Thoracic aorta (tissue), 2 donors: ENCODE data around the gene RASL12. TPM values are rescaled to one million over a fixed set of nuclear protein-coding genes. Genes with fewer than 3 reads are reported as not detected.

Experiments
- ATAC-seq: fragments of 150-250 bp; one replicate; pipeline ENCODE4 v1.8.0; 2017; ENCODE audit warnings: low read depth; ENCODE audit not compliant: insufficient number of reproducible peaks, low FRiP score
- DNase-seq: peaks from one replicate; pipeline ENCODE4 v3.0.0-alpha.2; 2020; ENCODE audit warnings: low spot score
- H3K27ac ChIP-seq, 2 donors: fragments of 200-600 bp; sonication (generic); 1 replicate in 1 of 2; 2 replicates in 1 of 2; pipeline ENCODE4 v1.5.1; 2016; ENCODE audit warnings: mild to moderate bottlenecking in 2 of 2, moderate library complexity in 2 of 2
- H3K27me3 ChIP-seq: fragments of 200-600 bp; sonication (generic); replicated peaks from 2 replicates; pipeline ENCODE4 v1.6.0; 2016; ENCODE audit warnings: mild to moderate bottlenecking; ENCODE audit not compliant: insufficient read depth
- H3K36me3 ChIP-seq: fragments of 200-600 bp; sonication (generic); one replicate; pipeline ENCODE4 v1.5.1; 2016
- H3K4me1 ChIP-seq, 2 donors: fragments of 200-600 bp; sonication (generic); 1 replicate in 1 of 2; 2 replicates in 1 of 2; pipeline versions ENCODE4 v1.5.1 to v1.6.0; 2016; ENCODE audit warnings: low read depth in 2 of 2, mild to moderate bottlenecking in 1 of 2; ENCODE audit not compliant: control insufficient read depth in 1 of 2
- H3K4me3 ChIP-seq: fragments of 200-600 bp; sonication (generic); 2 replicates; pipeline ENCODE4 v1.5.1; 2016; ENCODE audit warnings: mild to moderate bottlenecking
- H3K9me3 ChIP-seq: fragments of 200-600 bp; sonication (generic); 2 replicates; pipeline ENCODE4 v1.5.1; 2016
- CTCF ChIP-seq: fragments of 200-600 bp; sonication (generic); IDR thresholded peaks from one replicate; pipeline ENCODE4 v1.5.1; 2019; ENCODE audit warnings: antibody characterized with exemption
- total RNA-seq, 2 donors: library from RNA; depleted of rRNA; stranded (reverse); fragments of >200 nt; gene quantifications; one replicate each; pipeline versions ENCODE4 v1.1.0 to v1.2.3, GENCODE V29; 2016

Gene RASL12
- total RNA-seq, 2 donors from 2014 or later = 211 to 324 TPM

GRCh38 chr15:65091946-65092770 lies 24.4 kb upstream of the RASL12 start:
- peaks cover under 1% of the 10 kb centered on the region for H3K36me3 ChIP-seq
- DNase-seq = no peak
- TF ChIP-seq CTCF = no peak
- H3K27ac ChIP-seq = peak overlapping the region; percentile 96 to 99
- no peak overlapping the region for H3K4me3 ChIP-seq
- H3K27me3 ChIP-seq = no peaks in the 10 kb centered on the region
- no peaks in the 10 kb centered on the region for H3K9me3 ChIP-seq
- peaks cover 34 to 89% of the 10 kb centered on the region in 2 donors for H3K4me1 ChIP-seq
- no peak for ATAC-seq

- Histone ChIP-seq H3K4me3 (no peak overlapping the region), H3K27ac (peak overlapping the region; percentile 96 to 99), H3K9me3 (no peaks in the 10 kb centered on the region), H3K27me3 (no peaks in the 10 kb centered on the region), H3K36me3 (no peaks in the 10 kb centered on the region), H3K4me1 (peaks cover 49 to 96% of the 10 kb centered on the region in 2 donors)
- ATAC-seq = no peak
- no peak for TF ChIP-seq CTCF
- DNase-seq = no peak
Observed at GRCh38 chr15:65089206-65089824, 21.5 kb upstream of the RASL12 start.

- Histone ChIP-seq H3K27me3 (no peaks in the 10 kb centered on the region), H3K27ac (peak overlapping the region; percentile 96 to 99)
Observed at GRCh38 chr15:65088643-65089021, 20.8 kb upstream of the RASL12 start.

GRCh38 chr15:65087873-65088642 lies 20.3 kb upstream of the RASL12 start:
- H3K4me1 ChIP-seq = peaks cover 54 to 96% of the 10 kb centered on the region in 2 donors

More at GRCh38 chr15:65088643-65089021, 20.8 kb upstream of the RASL12 start:
- no peak for ATAC-seq
- no peaks in the 10 kb centered on the region for H3K36me3 ChIP-seq
- no peak for DNase-seq
- peaks cover 50 to 96% of the 10 kb centered on the region in 2 donors for H3K4me1 ChIP-seq
- H3K9me3 ChIP-seq = no peaks in the 10 kb centered on the region
- TF ChIP-seq CTCF = peak; percentile 2
- no peak overlapping the region for H3K4me3 ChIP-seq

More at GRCh38 chr15:65087873-65088642, 20.3 kb upstream of the RASL12 start:
- Histone ChIP-seq H3K36me3 (no peaks in the 10 kb centered on the region), H3K27ac (peak overlapping the region; percentile 96 to 99), H3K27me3 (no peaks in the 10 kb centered on the region), H3K4me3 (peak overlapping the region; percentile 2), H3K9me3 (no peaks in the 10 kb centered on the region)
- TF ChIP-seq CTCF = peak; percentile 6
- ATAC-seq (peak; percentile 71), DNase-seq (peak; percentile 92)
